GM12873 (cell line): ENCODE data around the gene GGT6.

Experiments used
- CTCF ChIP-seq: IDR thresholded peaks from 2 replicates; pipeline ENCODE4 v1.5.1; 2012; ENCODE audit warnings: low read depth, mild to moderate bottlenecking, moderate library complexity, low read length, control low read depth; ENCODE audit not compliant: insufficient read depth; ENCODE audit errors: missing control alignments

The GGT6 gene

GRCh38 chr17:4553669-4554068 is 6.7 kb downstream of the GGT6 start:
- TF ChIP-seq CTCF = no peak

GRCh38 chr17:4551796-4552525 is 8.4 kb downstream of the GGT6 start:
- TF ChIP-seq CTCF = no peak

- TF ChIP-seq CTCF = no peak
These were observed 9.2 kb downstream of the GGT6 start for GRCh38 chr17:4551141-4551540.

GRCh38 chr17:4550534-4551039 is 9.8 kb downstream of the GGT6 start:
- no peak for TF ChIP-seq CTCF

GRCh38 chr17:4549781-4550533 is 10.4 kb downstream of the GGT6 start:
- no peak for TF ChIP-seq CTCF

GRCh38 chr17:4548721-4549531 is 11.5 kb downstream of the GGT6 start:
- no peak for TF ChIP-seq CTCF

- TF ChIP-seq CTCF = no peak
These were observed 12.3 kb downstream of the GGT6 start for GRCh38 chr17:4548061-4548461.
